HG02678 (cell line): Measurements from ENCODE around the gene GPR78.
"Not testable (repeated sequence)": the region's sequence is repeated elsewhere in the genome, so short reads cannot be mapped to it uniquely, and the experiment has no call there.

ENCODE experiments used
- ATAC-seq: cut with Tn5 transposase; IDR thresholded peaks from one replicate; pipeline ENCODE4 v1.9.1; 2021; ENCODE audit warnings: mild to moderate bottlenecking, moderate library complexity; ENCODE audit not compliant: unreplicated experiment

Gene GPR78

DNA sequence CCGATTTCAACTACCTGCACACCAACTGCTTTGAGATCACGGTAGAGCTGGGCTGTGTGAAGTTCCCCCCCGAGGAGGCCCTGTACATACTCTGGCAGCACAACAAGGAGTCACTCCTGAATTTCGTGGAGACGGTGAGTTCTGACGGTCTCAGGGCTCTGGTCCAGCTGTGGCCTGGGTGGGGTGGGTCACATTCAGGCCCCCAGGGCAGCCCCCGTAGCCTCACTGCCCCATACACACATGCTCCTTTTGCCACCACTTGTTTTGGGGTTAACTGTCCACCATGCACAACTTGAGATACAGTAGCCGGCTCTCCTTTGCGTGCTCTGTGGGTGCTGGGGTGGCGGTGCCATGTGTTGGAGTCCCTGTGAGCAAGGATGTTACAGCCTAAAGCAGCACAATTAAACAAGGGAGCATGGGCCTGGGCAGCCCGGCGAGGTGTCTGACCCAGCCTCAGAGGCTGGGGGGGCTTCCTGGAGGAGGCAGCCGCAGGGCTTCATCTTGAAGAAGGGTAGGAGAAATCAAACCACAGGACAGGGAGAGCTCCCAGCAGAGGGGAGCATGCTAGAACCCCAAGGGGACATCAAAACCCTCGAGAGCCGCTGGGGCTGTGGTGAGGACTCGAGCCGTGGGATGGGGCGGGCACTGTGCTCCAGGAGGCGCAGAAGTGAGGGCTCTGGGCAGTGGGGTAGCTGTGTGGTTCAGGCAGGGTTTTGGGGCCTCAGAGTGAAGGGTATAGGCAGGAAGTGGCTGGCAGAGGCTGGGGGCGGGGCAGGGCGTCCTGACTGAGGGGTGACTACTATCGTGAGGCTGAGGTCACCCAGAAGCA lies 34.4 kb downstream of the GPR78 start:
- ATAC-seq: no peak

DNA sequence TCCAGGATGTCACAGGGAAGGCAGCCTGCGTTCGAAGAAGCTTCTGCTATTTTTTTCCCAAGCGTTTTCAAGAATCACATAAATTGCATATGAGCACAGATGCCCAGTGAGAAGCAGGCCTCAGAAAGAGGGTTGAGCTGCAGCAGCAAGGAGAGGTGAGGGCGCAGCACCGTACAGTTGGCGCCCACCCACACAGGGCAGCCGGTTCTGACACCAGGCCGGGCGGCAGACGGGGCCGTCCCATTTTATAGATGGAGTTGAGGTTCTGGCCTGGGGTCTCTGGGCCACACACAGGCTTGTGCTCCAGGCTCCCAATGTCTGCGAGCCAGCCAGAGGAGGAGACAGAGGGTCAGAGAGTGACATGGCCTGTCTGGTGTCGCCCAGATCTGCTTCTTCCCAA lies 35.2 kb downstream of the GPR78 start:
- no peak for ATAC-seq

DNA sequence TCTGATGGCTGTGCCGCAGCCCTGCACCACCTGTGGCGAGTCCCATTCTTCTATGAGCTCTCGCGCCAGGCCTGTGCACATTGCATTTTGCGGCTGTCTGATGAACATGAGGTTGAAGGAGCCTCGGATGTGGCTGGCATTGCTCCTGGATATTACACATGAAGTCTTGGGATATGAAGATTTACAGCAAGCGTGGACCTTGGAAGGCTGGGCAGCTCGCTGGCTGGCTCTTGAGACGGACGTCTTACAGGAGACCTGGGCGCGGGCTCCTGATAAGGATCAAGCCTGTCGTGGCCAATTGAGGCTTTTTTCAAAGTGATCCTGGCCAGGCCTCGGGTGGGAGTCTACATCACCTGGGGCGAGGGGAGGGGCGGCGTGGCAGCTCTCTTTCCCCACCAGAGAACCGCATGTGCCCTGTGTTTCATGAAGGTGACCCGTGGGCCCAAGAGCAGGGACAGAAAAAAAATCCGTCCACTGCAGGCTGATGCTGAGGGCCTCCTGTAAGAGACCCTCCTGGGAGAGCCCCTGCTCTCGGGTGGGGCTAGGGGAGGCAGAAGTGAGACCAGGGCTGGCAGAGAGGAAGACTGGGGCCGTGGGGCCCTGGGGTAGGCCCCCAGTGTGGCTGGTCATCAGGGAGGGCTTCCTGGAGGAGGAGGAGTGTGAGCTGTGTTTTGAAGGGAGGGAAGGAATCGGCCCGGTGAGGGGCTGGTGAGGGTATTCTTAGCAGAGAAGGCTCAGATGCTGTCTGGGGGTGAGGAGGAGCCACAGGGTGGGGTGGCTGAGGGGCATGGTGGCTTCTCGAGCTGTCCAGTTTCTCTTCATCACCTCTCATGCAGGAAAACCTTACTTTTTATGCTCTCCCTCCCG lies 36.0 kb downstream of the GPR78 start:
- no peak for ATAC-seq

DNA sequence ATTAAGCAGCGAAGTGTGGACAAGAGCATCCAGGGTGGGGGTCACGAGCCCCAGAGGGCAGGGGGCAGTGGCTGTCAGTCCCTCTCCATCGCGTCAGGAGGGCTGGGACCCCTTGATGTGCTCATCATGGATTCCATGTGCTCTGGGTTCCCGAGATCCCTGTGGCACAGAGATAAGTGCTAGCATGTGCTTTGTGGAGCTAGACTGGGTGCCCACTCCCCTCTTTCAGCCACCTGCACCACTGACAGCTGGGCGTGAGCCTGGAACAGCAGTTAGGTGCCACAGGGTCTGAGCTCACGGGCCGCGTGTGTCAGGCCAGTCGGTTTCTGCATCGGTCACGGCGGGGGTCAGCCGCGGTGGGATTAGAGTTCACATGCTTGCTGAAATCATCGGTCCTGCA lies 36.6 kb downstream of the GPR78 start:
- no peak for ATAC-seq

DNA sequence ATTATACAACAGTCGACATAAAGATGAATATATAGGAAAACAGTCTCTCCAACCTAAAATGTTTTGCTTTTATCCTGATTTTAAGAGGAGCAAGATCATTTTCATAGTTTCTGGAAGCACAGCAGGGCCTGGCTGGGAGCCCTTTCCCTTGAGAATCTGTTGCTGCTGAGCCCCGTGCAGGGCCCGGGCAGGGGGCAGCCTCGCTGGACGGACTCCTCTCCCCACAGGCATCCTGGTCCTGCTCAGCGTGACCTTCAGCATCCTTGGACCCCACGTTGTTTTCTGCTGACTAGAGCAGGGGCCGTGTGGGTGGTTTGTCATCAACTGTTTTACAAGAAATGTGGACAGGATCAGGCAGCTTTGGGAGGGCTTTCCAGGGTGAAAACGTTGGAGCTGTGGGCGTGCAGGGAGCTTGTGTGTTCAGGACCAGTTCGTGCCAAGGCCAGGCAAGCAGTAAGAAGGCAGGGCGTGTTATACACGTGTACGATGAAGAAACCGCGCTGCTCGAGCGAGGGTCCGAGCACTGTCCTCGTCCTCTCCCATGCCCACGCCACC lies 37.4 kb downstream of the GPR78 start:
- no peak for ATAC-seq

DNA sequence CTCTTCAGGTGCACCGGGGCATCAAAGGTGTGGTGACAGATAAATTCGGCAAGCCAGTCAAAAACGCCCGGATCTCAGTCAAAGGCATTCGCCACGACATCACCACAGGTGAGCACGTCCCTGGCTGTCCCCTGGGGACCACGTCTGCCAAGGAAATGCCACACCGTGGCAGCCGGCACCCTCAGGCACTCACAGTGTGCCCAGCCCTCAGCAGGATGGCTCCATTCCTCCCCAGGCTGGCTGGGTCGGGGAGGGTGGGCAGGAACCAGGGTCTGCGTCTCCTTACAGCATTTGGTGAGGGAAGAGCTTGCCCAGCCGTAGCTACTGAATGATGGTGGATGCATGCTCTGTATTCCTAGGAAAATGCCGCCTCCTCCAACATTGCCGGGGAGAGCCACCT lies 38.2 kb downstream of the GPR78 start:
- no peak for ATAC-seq

DNA sequence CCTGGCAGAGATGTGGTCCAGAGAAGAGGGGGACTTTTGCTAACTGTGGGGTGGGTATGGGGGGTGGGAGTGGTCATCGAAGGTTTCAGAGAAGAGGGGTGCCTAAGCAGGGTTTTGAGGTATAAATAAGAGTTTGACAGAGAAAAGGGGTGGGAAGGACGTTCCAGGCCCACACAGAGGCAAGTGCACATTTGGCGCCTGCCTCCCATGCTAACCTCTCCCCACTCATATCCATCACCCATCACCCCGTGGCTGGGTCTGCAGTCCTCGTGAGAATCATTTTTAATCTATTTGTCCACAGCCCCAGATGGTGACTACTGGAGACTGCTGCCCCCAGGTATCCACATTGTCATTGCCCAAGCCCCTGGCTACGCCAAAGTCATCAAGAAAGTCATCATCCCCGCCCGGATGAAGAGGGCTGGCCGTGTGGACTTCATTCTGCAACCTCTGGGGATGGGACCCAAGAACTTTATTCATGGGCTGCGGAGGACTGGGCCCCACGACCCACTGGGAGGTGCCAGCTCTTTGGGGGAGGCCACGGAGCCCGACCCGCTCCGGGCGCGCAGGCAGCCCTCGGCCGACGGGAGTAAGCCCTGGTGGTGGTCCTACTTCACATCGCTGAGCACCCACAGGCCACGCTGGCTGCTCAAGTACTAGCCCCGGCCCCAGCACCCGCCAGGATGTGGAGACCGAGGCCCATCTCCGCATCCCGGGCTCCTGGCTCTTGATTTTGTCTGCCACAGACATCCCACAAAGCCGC lies 38.9 kb downstream of the GPR78 start:
- ATAC-seq: no peak

DNA sequence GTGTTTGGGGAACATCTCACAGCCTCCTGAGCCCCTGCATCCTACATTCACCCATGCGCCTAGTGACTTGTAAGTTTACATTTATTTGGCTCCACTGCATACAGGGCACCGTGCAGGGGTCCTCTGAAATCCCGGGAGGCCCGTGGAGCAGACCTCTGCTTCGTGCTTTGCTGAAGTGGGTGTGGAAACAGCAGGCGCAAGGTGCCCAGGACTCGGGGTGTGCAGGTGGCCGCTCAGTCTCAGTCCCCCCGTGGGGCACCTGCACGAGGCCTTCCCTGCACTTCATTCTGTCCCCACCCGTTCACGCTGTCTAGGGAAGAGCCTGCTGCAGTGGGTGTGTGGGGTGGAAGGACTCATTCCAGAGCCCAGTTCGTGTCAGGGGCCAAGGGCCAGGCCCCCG lies 40.9 kb downstream of the GPR78 start:
- ATAC-seq: not testable (repeated sequence)

DNA sequence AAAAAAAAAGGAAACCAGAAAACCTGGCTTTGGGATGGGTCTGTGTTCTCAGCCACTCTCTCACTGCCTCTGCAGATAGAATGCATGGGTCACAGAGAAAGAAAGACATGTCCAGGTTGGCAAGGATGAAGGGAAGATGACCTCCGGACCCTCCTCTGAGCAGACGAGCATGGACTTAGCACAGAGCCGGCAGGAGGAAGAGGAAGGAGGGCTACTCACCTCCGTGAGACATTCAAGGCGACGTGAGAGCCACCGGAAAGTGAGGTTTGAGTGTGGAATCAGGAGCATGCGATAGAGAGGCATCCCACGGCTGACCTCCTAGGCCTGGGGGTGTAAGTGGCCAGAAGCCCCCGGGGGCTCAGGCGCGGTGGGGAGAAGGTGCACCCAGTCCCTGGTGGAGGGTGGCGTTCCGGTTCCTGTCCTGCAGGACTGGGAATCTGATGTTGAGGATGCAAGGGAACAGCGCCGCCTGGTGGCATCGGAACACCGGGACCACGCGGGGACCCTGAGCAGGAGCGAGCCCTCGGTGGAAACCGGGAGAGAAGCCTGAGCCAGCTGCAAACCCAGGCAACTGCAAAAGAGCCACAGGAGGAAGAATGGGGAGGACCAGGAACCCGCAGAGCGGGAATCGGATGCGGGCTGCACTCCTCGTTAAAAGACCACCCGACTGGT lies 44.5 kb downstream of the GPR78 start:
- not testable (repeated sequence) for ATAC-seq

DNA sequence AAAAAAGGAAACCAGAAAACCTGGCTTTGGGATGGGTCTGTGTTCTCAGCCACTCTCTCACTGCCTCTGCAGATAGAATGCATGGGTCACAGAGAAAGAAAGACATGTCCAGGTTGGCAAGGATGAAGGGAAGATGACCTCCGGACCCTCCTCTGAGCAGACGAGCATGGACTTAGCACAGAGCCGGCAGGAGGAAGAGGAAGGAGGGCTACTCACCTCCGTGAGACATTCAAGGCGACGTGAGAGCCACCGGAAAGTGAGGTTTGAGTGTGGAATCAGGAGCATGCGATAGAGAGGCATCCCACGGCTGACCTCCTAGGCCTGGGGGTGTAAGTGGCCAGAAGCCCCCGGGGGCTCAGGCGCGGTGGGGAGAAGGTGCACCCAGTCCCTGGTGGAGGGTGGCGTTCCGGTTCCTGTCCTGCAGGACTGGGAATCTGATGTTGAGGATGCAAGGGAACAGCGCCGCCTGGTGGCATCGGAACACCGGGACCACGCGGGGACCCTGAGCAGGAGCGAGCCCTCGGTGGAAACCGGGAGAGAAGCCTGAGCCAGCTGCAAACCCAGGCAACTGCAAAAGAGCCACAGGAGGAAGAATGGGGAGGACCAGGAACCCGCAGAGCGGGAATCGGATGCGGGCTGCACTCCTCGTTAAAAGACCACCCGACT lies 50.2 kb downstream of the GPR78 start:
- not testable (repeated sequence) for ATAC-seq

DNA sequence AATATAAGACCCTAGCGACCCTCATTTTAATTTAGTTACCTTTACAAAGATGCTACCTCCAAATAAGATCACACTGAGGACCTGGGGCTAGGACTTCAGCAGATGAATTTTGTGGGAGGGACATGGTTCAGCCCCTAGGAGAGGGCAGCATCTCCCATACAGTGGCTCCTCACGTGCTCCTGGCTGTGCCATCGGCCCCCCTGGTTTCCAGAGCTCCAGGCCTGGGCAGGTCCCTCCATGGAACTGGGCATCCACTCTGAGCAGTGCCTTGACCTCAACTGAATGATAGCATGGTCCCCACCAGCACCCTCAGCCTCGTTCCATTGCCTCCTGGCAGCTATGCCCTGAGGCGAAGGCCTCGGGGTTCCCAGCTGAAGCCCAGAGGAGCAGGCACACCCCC lies 51.7 kb downstream of the GPR78 start:
- not testable (repeated sequence) for ATAC-seq

DNA sequence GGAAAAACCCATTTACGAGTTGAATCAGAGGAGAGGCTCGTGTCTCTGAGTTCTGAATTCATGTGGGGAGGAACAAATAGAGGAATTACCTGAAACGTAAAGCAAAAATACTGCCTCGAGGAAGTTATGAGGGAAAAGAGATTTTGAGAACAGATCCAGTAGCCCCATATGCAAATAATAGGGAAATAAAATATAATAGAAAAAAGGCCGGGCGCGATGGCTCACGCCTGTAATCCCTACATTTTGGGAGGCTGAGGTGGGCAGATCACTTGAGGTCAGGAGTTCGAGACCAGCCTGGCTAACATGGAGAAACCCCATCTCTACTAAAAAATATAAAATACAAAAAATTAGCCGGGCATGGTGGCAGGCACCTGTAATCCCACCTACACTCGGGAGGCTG lies 54.6 kb downstream of the GPR78 start:
- not testable (repeated sequence) for ATAC-seq

DNA sequence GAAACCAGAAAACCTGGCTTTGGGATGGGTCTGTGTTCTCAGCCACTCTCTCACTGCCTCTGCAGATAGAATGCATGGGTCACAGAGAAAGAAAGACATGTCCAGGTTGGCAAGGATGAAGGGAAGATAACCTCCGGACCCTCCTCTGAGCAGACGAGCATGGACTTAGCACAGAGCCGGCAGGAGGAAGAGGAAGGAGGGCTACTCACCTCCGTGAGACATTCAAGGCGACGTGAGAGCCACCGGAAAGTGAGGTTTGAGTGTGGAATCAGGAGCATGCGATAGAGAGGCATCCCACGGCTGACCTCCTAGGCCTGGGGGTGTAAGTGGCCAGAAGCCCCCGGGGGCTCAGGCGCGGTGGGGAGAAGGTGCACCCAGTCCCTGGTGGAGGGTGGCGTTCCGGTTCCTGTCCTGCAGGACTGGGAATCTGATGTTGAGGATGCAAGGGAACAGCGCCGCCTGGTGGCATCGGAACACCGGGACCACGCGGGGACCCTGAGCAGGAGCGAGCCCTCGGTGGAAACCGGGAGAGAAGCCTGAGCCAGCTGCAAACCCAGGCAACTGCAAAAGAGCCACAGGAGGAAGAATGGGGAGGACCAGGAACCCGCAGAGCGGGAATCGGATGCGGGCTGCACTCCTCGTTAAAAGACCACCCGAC lies 55.8 kb downstream of the GPR78 start:
- ATAC-seq: not testable (repeated sequence)
